ENCODE measurements around the gene ALK. TPM values are rescaled to one million over a fixed set of nuclear protein-coding genes. Genes with fewer than 3 reads are reported as not detected.

Gene ALK
- total RNA-seq, 4 donors from 2014 or later: 0.19 TPM; not detected in 3

DNA sequence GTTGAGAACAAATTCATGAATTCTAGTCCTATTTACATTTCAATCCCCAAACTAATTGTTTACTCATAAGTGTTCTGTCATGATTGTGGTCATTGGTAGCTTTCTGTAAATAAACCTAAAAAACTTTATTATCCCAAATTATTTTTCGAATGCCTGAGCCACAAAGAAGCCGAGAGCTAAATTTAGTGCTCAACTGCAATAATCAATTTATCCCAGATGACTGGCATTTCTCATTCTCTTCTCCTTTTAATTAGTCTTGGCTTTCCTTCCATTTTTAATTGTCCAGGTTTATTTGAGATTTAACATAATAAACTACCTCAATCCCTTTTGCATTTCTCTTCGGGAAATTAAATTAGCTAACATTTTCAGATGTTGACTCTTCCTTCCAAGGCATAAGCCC, 308.3 kb downstream of the ALK start:
- H3K27me3 ChIP-seq: peaks cover 0 to 9% (median 0%) of the 10 kb centered on the region in 4 donors
- no peak for DNase-seq
- no peaks in the 10 kb centered on the region for H3K9me3 ChIP-seq
- TF ChIP-seq POLR2A (IDR thresholded peaks at IDR 0.05): no peak
- TF ChIP-seq, protein P1, sequence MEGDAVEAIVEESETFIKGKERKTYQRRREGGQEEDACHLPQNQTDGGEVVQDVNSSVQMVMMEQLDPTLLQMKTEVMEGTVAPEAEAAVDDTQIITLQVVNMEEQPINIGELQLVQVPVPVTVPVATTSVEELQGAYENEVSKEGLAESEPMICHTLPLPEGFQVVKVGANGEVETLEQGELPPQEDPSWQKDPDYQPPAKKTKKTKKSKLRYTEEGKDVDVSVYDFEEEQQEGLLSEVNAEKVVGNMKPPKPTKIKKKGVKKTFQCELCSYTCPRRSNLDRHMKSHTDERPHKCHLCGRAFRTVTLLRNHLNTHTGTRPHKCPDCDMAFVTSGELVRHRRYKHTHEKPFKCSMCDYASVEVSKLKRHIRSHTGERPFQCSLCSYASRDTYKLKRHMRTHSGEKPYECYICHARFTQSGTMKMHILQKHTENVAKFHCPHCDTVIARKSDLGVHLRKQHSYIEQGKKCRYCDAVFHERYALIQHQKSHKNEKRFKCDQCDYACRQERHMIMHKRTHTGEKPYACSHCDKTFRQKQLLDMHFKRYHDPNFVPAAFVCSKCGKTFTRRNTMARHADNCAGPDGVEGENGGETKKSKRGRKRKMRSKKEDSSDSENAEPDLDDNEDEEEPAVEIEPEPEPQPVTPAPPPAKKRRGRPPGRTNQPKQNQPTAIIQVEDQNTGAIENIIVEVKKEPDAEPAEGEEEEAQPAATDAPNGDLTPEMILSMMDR (IDR thresholded peaks at IDR 0.05): no peak
- no peak overlapping the region for H3K4me3 ChIP-seq
- H3K36me3 ChIP-seq: no peaks in the 10 kb centered on the region
- no peaks in the 10 kb centered on the region for H3K4me1 ChIP-seq
- no peak overlapping the region for H3K27ac ChIP-seq
- WGBS, 2 donors: 89 to 90% methylated on average over 3 of the region's 3 CpGs
- intact Hi-C loops (cut with DNase I): no loop called here

DNA sequence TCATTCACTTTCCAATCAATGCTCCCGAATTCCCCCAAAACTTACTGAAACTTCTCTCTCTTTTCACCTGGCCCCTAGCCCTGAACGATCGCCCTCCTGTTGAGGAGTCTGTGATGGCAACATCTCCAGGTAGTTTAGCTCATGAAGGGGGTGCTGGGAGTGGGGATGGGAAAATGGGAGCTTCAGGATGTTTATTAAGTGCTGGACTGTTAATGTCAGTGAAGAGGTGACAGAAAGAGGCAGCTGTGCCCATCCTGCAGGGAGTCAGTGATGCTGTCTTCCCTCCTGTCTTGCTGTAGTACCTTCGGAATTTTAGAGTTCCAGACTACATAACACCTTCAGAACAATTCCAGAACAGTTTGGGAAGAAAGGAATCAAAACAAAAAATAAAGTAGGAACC, 308.8 kb downstream of the ALK start:
- no peaks in the 10 kb centered on the region for H3K4me1 ChIP-seq
- no peaks in the 10 kb centered on the region for H3K36me3 ChIP-seq
- no peak overlapping the region for H3K27ac ChIP-seq
- H3K9me3 ChIP-seq: no peaks in the 10 kb centered on the region
- no peak overlapping the region for H3K4me3 ChIP-seq
- DNase-seq: no peak
- 75 to 90% methylated on average over 3 to 4 of the region's 4 CpGs for WGBS, 2 donors
- H3K27me3 ChIP-seq: peaks cover 0 to 9% (median 0%) of the 10 kb centered on the region in 4 donors
- no peak for TF ChIP-seq POLR2A (IDR thresholded peaks at IDR 0.05)
- TF ChIP-seq, protein P1 (IDR thresholded peaks at IDR 0.05): no peak
- intact Hi-C loops (cut with DNase I): no loop called here

DNA sequence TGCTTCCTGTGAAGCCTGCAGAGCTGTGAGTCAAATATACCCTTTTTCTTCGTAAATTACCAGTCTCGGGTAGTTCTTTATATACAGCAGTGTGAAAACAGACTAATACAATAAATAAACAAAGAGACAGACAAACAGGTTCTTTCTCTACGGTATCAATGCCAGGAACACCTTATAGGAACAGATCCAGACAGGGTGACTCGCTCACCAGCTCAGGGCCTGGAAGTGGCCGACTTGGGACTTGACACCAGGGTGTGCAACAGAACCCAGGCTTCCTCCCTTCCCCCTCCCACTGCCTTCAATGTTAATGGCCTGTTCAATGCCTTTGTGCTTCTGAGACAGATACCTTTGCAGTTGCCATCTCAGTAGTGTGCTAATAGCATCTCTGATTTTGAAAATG, 309.5 kb downstream of the ALK start:
- intact Hi-C loops (cut with DNase I): no loop called here
- Histone ChIP-seq H3K27ac (no peak overlapping the region), H3K27me3 (peaks cover 0 to 9% (median 0%) of the 10 kb centered on the region in 4 donors), H3K4me3 (no peak overlapping the region), H3K36me3 (no peaks in the 10 kb centered on the region), H3K4me1 (no peaks in the 10 kb centered on the region), H3K9me3 (no peaks in the 10 kb centered on the region)
- 60 to 64% methylated on average over 5 of the region's 5 CpGs for WGBS, 2 donors
- no peak for TF ChIP-seq POLR2A (IDR thresholded peaks at IDR 0.05)
- TF ChIP-seq, protein P1 (IDR thresholded peaks at IDR 0.05): no peak
- DNase-seq: no peak

DNA sequence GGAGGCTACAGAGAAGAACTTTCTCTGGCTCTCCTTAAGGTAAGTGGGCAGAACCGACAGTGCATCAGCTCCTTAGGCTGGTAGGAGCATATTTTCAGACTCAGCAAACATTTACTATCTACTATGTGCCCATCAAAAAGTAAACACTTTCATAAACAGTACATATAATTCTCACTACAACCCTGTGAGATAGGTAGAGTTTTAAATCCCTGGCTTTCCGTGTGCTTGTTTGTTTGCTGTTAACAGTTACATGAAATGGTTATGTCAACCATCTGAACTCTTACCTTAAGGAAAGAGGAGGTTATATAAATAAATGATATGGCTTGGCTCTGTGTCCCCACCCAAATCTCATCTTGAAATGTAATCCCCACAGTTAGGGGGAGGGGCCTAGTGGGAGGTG, 310.1 kb downstream of the ALK start:
- Histone ChIP-seq H3K9me3 (no peaks in the 10 kb centered on the region), H3K27me3 (peaks cover 0 to 9% (median 0%) of the 10 kb centered on the region in 4 donors), H3K27ac (no peak overlapping the region), H3K4me3 (no peak overlapping the region), H3K36me3 (no peaks in the 10 kb centered on the region), H3K4me1 (peaks cover 0 to under 1% (median 0%) of the 10 kb centered on the region in 3 donors)
- intact Hi-C loops (cut with DNase I): no loop called here
- TF ChIP-seq, protein P1 (IDR thresholded peaks at IDR 0.05): no peak
- no peak for TF ChIP-seq POLR2A (IDR thresholded peaks at IDR 0.05)
- no peak for DNase-seq
- WGBS, 2 donors: 71 to 87% methylated on average over 2 of the region's 2 CpGs

DNA sequence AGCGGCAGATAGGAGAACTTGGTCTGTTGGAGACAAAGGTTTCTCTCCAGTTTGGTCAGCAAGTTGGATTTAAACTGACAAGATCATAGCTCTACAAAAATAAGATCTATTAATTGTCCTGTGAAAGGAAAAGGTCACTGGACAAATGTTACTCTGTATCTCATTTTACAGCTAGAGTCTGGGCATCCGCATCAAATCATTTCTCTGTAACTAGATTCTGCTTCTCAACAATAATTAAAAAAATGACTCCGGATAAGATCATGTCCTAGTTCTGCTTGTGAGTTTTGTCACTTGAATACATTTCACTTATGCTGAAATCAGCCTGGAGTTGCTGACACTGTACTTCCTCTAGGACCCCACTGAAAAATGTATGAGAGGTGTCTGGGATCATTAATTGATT, 310.8 kb downstream of the ALK start:
- Histone ChIP-seq H3K27ac (no peak overlapping the region), H3K27me3 (peaks cover 0 to 9% (median 0%) of the 10 kb centered on the region in 4 donors), H3K4me3 (no peak overlapping the region), H3K4me1 (peaks cover 0 to 5% (median 0%) of the 10 kb centered on the region in 3 donors), H3K36me3 (no peaks in the 10 kb centered on the region), H3K9me3 (no peaks in the 10 kb centered on the region)
- intact Hi-C loops (cut with DNase I): no loop called here
- no peak for TF ChIP-seq POLR2A (IDR thresholded peaks at IDR 0.05)
- TF ChIP-seq, protein P1 (IDR thresholded peaks at IDR 0.05): no peak
- 76 to 89% methylated on average over 3 of the region's 3 CpGs for WGBS, 2 donors
- no peak for DNase-seq
